Nephron (organoid): ENCODE results near the gene PRPH.
A peak's percentile ranks its signal among the peaks of the same experiment; 100 is the strongest.

ENCODE experiments used
- H3K27ac Mint-ChIP-seq, 3 experiments: 2 replicates each; pipeline ENCODE4 v1.8.0; 2020; ENCODE audit warnings: mixed read lengths in 3 of 3, mild to moderate bottlenecking in 2 of 3, moderate library complexity in 1 of 3
- H3K27me3 Mint-ChIP-seq: 2 replicates; pipeline ENCODE4 v1.8.0; 2021; ENCODE audit warnings: low read depth, mild to moderate bottlenecking, moderate library complexity, mixed read lengths
- H3K36me3 Mint-ChIP-seq: 2 replicates; pipeline ENCODE4 v1.8.0; 2020; ENCODE audit warnings: low read depth, mixed read lengths
- H3K4me1 Mint-ChIP-seq: 2 replicates; pipeline ENCODE4 v1.8.0; 2020; ENCODE audit warnings: mixed read lengths
- H3K4me3 Mint-ChIP-seq, 3 experiments: 2 replicates each; pipeline ENCODE4 v1.8.0; 2020; ENCODE audit warnings: mild to moderate bottlenecking in 3 of 3, mixed read lengths in 3 of 3, moderate library complexity in 2 of 3
- H3K9me3 Mint-ChIP-seq: 2 replicates; pipeline ENCODE4 v1.8.0; 2020; ENCODE audit warnings: mixed read lengths
- TF ChIP-seq, protein P1 (sequence below), 3 experiments: fragments of 200-600 bp; sonication (generic); IDR thresholded peaks; one replicate each; pipeline ENCODE4 v1.5.0; 2021; ENCODE audit warnings: antibody characterized with exemption in 3 of 3; ENCODE audit not compliant: unreplicated experiment in 3 of 3

Gene PRPH

DNA sequence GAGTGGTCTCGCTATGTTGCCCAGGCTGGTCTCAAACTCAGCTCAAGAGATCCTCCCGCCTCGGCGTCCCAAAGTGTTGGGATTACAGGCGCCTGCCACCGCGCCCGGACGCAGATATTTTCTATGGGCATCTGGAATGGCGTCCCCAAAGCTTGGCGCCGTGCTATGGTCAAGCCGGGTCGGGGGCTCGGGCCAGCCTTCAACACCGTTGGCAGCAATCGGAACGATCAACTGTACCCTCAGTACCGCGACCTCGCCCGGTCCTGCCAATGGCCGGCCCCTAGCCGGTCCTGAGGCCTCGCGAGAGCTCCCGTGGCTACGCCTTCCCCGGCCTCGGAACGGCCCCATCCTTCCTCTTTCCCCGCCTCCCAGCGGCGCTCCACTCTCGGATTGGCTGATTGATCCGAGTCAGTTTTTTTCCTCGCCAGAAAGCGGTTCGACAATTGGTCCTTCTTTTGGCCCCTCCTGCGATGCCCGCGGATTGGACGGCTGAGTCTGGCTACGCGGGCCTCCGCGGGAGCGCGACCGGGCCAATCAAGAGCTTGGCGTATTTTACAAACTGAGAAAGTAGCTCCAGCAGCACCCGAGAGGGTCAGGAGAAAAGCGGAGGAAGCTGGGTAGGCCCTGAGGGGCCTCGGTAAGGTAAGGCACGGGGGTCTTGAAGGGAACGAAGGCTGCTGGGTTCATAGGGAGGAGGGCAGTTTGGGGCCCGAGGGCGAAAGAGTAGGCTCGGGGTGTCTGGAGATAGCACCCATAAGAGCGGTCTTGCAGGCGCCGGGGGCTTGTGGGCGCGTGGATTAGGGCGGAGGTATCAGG, 28.0 kb downstream of the PRPH start, which contains the start of gene TROAP:
TROAP (plus strand) TSS at position 548 of the 816 bp plus-strand sequence. CDS start 354 bp downstream, outside the sequence.
- Mint-ChIP-seq H3K4me1 (peaks cover 14% of the 10 kb centered on the region), H3K27ac (peak within 1 kb of the TSS; percentile 51 to 86 (median 72)), H3K4me3 (peak within 1 kb of the TSS; percentile 96 to 100 (median 97)), H3K27me3 (peaks cover 10% of the 10 kb centered on the region), H3K36me3 (peaks cover 13% of the 10 kb centered on the region), H3K9me3 (no peaks in the 10 kb centered on the region)
- TF ChIP-seq, protein P1, sequence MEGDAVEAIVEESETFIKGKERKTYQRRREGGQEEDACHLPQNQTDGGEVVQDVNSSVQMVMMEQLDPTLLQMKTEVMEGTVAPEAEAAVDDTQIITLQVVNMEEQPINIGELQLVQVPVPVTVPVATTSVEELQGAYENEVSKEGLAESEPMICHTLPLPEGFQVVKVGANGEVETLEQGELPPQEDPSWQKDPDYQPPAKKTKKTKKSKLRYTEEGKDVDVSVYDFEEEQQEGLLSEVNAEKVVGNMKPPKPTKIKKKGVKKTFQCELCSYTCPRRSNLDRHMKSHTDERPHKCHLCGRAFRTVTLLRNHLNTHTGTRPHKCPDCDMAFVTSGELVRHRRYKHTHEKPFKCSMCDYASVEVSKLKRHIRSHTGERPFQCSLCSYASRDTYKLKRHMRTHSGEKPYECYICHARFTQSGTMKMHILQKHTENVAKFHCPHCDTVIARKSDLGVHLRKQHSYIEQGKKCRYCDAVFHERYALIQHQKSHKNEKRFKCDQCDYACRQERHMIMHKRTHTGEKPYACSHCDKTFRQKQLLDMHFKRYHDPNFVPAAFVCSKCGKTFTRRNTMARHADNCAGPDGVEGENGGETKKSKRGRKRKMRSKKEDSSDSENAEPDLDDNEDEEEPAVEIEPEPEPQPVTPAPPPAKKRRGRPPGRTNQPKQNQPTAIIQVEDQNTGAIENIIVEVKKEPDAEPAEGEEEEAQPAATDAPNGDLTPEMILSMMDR (IDR thresholded peaks at IDR 0.05; ENCODE audit: unreplicated experiment in 3 of 3) = no peak

DNA sequence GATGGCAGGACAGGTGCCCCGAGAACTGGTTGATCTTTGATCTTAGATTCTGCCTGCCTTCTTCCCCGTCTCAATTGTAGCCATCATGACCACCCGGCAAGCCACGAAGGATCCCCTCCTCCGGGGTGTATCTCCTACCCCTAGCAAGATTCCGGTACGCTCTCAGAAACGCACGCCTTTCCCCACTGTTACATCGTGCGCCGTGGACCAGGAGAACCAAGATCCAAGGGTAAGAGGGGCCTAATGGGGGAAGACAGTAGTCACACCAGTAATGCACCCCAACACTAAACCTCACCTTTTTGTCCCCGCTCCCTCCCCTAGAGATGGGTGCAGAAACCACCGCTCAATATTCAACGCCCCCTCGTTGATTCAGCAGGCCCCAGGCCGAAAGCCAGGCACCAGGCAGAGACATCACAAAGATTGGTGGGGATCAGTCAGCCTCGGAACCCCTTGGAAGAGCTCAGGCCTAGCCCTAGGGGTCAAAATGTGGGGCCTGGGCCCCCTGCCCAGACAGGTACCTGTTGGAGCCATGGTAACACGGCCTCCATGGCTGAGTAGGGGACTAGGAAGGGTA, 28.7 kb downstream of the PRPH start:
- Mint-ChIP-seq H3K4me3 (peak overlapping the region; percentile 96 to 100 (median 97)), H3K27ac (peak overlapping the region in 2 of 3 experiments; percentile 51 to 72), H3K36me3 (peaks cover 15% of the 10 kb centered on the region), H3K4me1 (peaks cover 14% of the 10 kb centered on the region), H3K27me3 (peaks cover 5% of the 10 kb centered on the region), H3K9me3 (no peaks in the 10 kb centered on the region)
- TF ChIP-seq, protein P1 (IDR thresholded peaks at IDR 0.05; ENCODE audit: unreplicated experiment in 3 of 3) = no peak

DNA sequence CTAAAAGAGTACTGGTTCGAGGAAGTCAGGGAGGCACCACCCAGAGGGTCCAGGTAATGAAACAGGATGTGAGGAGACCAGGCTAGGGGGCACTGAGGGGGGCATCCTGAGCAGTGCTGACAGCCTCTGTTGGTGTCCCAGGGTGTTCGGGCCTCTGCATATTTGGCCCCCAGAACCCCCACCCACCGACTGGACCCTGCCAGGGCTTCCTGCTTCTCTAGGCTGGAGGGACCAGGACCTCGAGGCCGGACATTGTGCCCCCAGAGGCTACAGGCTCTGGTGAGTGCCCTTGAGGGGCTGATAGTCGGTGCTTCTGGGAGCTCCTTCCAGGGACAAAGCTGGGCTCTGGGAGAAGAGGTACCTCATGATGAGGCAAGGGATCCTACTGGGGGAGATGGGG, 30.7 kb downstream of the PRPH start:
- Mint-ChIP-seq H3K27ac (no peak overlapping the region), H3K27me3 (no peaks in the 10 kb centered on the region), H3K9me3 (no peaks in the 10 kb centered on the region), H3K36me3 (peaks cover 20% of the 10 kb centered on the region), H3K4me1 (peaks cover 14% of the 10 kb centered on the region), H3K4me3 (peak overlapping the region in 2 of 3 experiments; percentile 53 to 65)
- TF ChIP-seq, protein P1 (IDR thresholded peaks at IDR 0.05; ENCODE audit: unreplicated experiment in 3 of 3) = no peak

DNA sequence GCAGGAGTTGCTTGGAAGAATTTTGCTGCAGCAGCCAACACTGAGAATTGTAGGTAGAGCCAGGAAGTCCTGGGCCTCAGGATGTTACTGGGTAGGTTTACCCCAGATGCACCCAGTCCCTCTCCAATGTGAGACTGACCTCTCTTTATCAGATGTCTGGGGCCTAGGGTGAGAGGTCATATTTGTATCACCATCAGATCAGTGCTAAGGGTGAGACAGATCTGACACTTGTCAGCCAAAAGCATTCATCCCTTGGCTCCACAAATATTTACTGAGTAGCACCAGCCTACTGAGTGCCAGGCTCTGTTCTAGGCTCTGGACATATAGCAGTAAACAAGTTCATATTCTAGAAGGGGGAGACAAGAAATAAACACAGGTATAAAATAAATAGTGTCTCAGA, 32.4 kb downstream of the PRPH start:
- TF ChIP-seq, protein P1 (IDR thresholded peaks at IDR 0.05; ENCODE audit: unreplicated experiment in 3 of 3) = no peak
- Mint-ChIP-seq H3K4me3 (no peak overlapping the region), H3K27ac (no peak overlapping the region), H3K36me3 (peaks cover 24% of the 10 kb centered on the region), H3K27me3 (peaks cover 10% of the 10 kb centered on the region), H3K9me3 (no peaks in the 10 kb centered on the region), H3K4me1 (peaks cover 21% of the 10 kb centered on the region)

DNA sequence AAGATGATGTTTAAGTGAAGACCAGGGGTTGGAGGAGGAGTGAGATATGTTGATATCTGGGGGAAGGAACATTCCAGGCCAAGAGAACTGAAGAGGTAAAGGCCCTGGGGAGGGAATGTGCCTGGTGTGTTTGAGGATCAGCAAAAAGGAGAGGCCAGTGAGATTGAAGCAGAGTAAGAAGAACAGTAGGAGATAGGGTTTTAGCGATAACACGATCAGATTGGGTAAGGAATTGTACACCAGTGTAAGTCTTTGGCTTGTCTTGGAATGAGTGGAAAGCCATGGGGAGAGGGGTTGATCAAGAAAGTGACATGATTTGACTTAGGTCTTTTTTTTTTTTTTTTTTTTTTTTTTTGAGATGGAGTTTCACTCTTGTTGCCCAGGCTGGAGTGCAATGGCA, 32.9 kb downstream of the PRPH start:
- Mint-ChIP-seq H3K4me1 (peaks cover 22% of the 10 kb centered on the region), H3K36me3 (peaks cover 24% of the 10 kb centered on the region), H3K27me3 (peaks cover 15% of the 10 kb centered on the region), H3K9me3 (no peaks in the 10 kb centered on the region), H3K27ac (no peak overlapping the region), H3K4me3 (no peak overlapping the region)
- TF ChIP-seq, protein P1 (IDR thresholded peaks at IDR 0.05; ENCODE audit: unreplicated experiment in 3 of 3) = no peak
